Measurements from ENCODE around the gene FLRT2.

Gene FLRT2

DNA sequence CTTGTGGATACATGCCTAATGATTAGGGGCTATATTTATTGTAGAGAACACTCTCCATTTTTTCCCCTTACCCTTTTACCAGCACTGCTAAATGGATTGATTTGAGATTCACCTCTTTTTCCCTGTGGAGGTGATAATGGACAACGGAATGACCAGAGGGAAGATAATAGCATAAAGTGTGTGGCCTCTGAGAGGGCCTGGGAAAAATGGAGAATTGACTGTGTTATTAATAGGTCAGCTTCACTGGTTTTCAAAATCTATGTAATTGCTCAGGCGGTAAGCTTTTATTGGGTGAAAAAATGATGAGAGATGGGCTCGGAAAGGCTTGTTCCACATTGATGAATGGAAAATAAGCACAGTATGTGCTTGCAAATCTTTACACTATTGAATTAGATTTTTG is 15.8 kb downstream of the FLRT2 start:
- no peak overlapping the region for H3K4me3 ChIP-seq (ENCODE audit: low read depth, low read length, poor library complexity, severe bottlenecking)
- H4K20me1 ChIP-seq (ENCODE audit: insufficient read depth, low read length): no peaks in the 10 kb centered on the region
- H3K36me3 ChIP-seq (ENCODE audit: insufficient read depth, low read length): no peaks in the 10 kb centered on the region
- H2AFZ ChIP-seq (ENCODE audit: low read length): no peak overlapping the region
- H3K9me2 ChIP-seq (ENCODE audit: low read depth, low read length): no peaks in the 10 kb centered on the region
- H3K4me2 ChIP-seq (ENCODE audit: low read length): no peak overlapping the region
- H3K27ac ChIP-seq (ENCODE audit: low read depth, low read length, poor library complexity, severe bottlenecking): no peak overlapping the region
- TF ChIP-seq EZH2 (IDR thresholded peaks at IDR 0.05; ENCODE audit: borderline replicate concordance, low read length) (no peak), CTCF (IDR thresholded peaks at IDR 0.05; ENCODE audit: low read length) (no peak)
- no peaks in the 10 kb centered on the region for H3F3A ChIP-seq (ENCODE audit: insufficient read depth, low read length)
- no peaks in the 10 kb centered on the region for H3K4me1 ChIP-seq (ENCODE audit: insufficient read depth, low read length, severe bottlenecking)
- H3K9me3 ChIP-seq (ENCODE audit: low read length): no peaks in the 10 kb centered on the region
- no peaks in the 10 kb centered on the region for H3K79me2 ChIP-seq (ENCODE audit: insufficient read depth, low read length)
- H3K27me3 ChIP-seq (ENCODE audit: insufficient read depth, low read length): no peaks in the 10 kb centered on the region
- no peak overlapping the region for H3K9ac ChIP-seq (ENCODE audit: low read length)

- no peak overlapping the region for H3K9ac ChIP-seq (ENCODE audit: low read length)
- no peak overlapping the region for H3K4me2 ChIP-seq (ENCODE audit: low read length)
- no peak overlapping the region for H2AFZ ChIP-seq (ENCODE audit: low read length)
- TF ChIP-seq CTCF (IDR thresholded peaks at IDR 0.05; ENCODE audit: low read length) (no peak), EZH2 (IDR thresholded peaks at IDR 0.05; ENCODE audit: borderline replicate concordance, low read length) (no peak)
- no peaks in the 10 kb centered on the region for H3F3A ChIP-seq (ENCODE audit: insufficient read depth, low read length)
- no peak overlapping the region for H3K27ac ChIP-seq (ENCODE audit: low read depth, low read length, poor library complexity, severe bottlenecking)
- no peaks in the 10 kb centered on the region for H3K9me3 ChIP-seq (ENCODE audit: low read length)
- no peaks in the 10 kb centered on the region for H3K9me2 ChIP-seq (ENCODE audit: low read depth, low read length)
- H3K79me2 ChIP-seq (ENCODE audit: insufficient read depth, low read length): no peaks in the 10 kb centered on the region
- H3K27me3 ChIP-seq (ENCODE audit: insufficient read depth, low read length): no peaks in the 10 kb centered on the region
- H3K4me1 ChIP-seq (ENCODE audit: insufficient read depth, low read length, severe bottlenecking): no peaks in the 10 kb centered on the region
- no peaks in the 10 kb centered on the region for H3K36me3 ChIP-seq (ENCODE audit: insufficient read depth, low read length)
- no peak overlapping the region for H3K4me3 ChIP-seq (ENCODE audit: low read depth, low read length, poor library complexity, severe bottlenecking)
- H4K20me1 ChIP-seq (ENCODE audit: insufficient read depth, low read length): no peaks in the 10 kb centered on the region
Measured at GRCh38 chr14:85546390-85546789, 16.4 kb downstream of the FLRT2 start.

DNA sequence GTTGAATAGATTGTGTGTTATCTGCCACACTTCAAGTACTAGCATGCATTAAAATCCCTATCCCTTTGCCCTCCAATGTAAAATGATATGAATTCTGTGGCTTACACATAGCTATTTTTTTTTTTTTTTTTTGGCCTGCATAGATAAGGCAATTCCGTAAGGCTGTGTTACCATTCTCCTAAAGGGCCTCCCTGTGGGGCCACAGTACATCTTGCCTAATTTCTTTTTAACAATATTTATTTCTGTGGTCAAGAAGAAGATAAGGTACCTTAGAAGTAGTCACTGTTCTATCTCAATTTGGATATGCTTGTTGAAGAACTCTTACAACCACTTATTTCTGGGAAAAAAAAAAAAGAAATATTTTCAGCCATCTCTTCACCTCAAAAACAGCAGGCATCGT is 19.8 kb downstream of the FLRT2 start:
- H3K27me3 ChIP-seq (ENCODE audit: insufficient read depth, low read length): no peaks in the 10 kb centered on the region
- no peaks in the 10 kb centered on the region for H4K20me1 ChIP-seq (ENCODE audit: insufficient read depth, low read length)

More for the DNA sequence above, 19.8 kb downstream of the FLRT2 start:
- no peak for TF ChIP-seq EZH2 (IDR thresholded peaks at IDR 0.05; ENCODE audit: borderline replicate concordance, low read length)
- TF ChIP-seq CTCF (IDR thresholded peaks at IDR 0.05; ENCODE audit: low read length): no peak
- Histone ChIP-seq H3K9ac (ENCODE audit: low read length) (no peak overlapping the region), H3F3A (ENCODE audit: insufficient read depth, low read length) (no peaks in the 10 kb centered on the region), H3K4me2 (ENCODE audit: low read length) (no peak overlapping the region), H3K4me3 (ENCODE audit: low read depth, low read length, poor library complexity, severe bottlenecking) (no peak overlapping the region), H3K9me2 (ENCODE audit: low read depth, low read length) (no peaks in the 10 kb centered on the region), H3K36me3 (ENCODE audit: insufficient read depth, low read length) (no peaks in the 10 kb centered on the region), H3K9me3 (ENCODE audit: low read length) (no peaks in the 10 kb centered on the region), H3K79me2 (ENCODE audit: insufficient read depth, low read length) (no peaks in the 10 kb centered on the region), H3K27ac (ENCODE audit: low read depth, low read length, poor library complexity, severe bottlenecking) (no peak overlapping the region), H3K4me1 (ENCODE audit: insufficient read depth, low read length, severe bottlenecking) (no peaks in the 10 kb centered on the region), H2AFZ (ENCODE audit: low read length) (no peak overlapping the region)
